Esophagus muscularis mucosa (tissue), 4 donors: ENCODE results near the gene PPM1D. TPM values are rescaled to one million over a fixed set of nuclear protein-coding genes. Genes with fewer than 3 reads are reported as not detected.

Experiments
- DNase-seq: peaks from one replicate; pipeline ENCODE4 v3.0.0-alpha.2; 2017; ENCODE audit errors: extremely low spot score
- H3K27ac ChIP-seq, 4 donors: fragments of 200-600 bp; sonication (generic); replicated peaks in 1 of 4; 1 replicate in 3 of 4; 2 replicates in 1 of 4; pipeline ENCODE4 v1.5.1; 2016 to 2019; ENCODE audit warnings: mild to moderate bottlenecking in 1 of 4
- H3K27me3 ChIP-seq, 4 donors: fragments of 200-600 bp; sonication (generic); one replicate each; pipeline versions ENCODE4 v1.5.1 to v1.6.0; 2016 to 2019
- H3K36me3 ChIP-seq, 4 donors: fragments of 200-600 bp; sonication (generic); one replicate each; pipeline ENCODE4 v1.5.1; 2016 to 2019
- H3K4me1 ChIP-seq, 4 donors: fragments of 200-600 bp; sonication (generic); one replicate each; pipeline ENCODE4 v1.5.1; 2016 to 2019
- H3K4me3 ChIP-seq, 4 donors: fragments of 200-600 bp; sonication (generic); 1 replicate in 2 of 4; 2 replicates in 2 of 4; pipeline ENCODE4 v1.5.1; 2016 to 2019; ENCODE audit warnings: mild to moderate bottlenecking in 4 of 4, moderate library complexity in 1 of 4
- H3K9me3 ChIP-seq, 4 donors: fragments of 200-600 bp; sonication (generic); 1 replicate in 3 of 4; 2 replicates in 1 of 4; pipeline ENCODE4 v1.5.1; 2016 to 2019
- EP300 ChIP-seq: sonication (generic); formaldehyde crosslinking; IDR thresholded peaks from one replicate; pipeline ENCODE4 v1.6.1; 2017; ENCODE audit warnings: antibody characterized with exemption
- POLR2A ChIP-seq: fragments of 450-650 bp; IDR thresholded peaks from one replicate; pipeline ENCODE4 v1.6.1; 2017; ENCODE audit warnings: antibody characterized with exemption, moderate library complexity, mild to moderate bottlenecking, low read depth
- POLR2AphosphoS5 ChIP-seq, 2 donors: sonication (generic); formaldehyde crosslinking; IDR thresholded peaks; one replicate each; pipeline ENCODE4 v1.6.1; 2017; ENCODE audit warnings: antibody characterized with exemption in 2 of 2
- WGBS: methylation state at CpG from one replicate; pipeline ENCODE4 v1.1.5; 2018; 5-methylcytosine and 5-hydroxymethylcytosine counted together
- intact Hi-C: fragments of 100-400 bp; cut with DNase I; formaldehyde crosslinking; loops from one replicate; pipeline ENCODE4 v1.15.1; 2023
- total RNA-seq, 4 donors: library from RNA; depleted of rRNA; stranded (reverse); fragments of >200 nt; gene quantifications; one replicate each; pipeline versions ENCODE4 v1.1.0 to v1.2.1, GENCODE V29; 2016
- TF ChIP-seq, protein P1 (sequence below), 3 experiments: fragments of 200-600 bp in 2 of 3; fragments of 450-650 bp in 1 of 3; sonication (generic) in 2 of 3; IDR thresholded peaks; one replicate each; pipeline ENCODE4 v1.5.1; 2017 to 2019; ENCODE audit warnings: antibody characterized with exemption in 3 of 3, mild to moderate bottlenecking in 2 of 3, moderate library complexity in 1 of 3

PPM1D gene
- total RNA-seq, 4 donors from 2014 or later, result 7.9 to 18.9 (median 13.0) TPM

GRCh38 chr17:60675997-60676396 is 76.0 kb downstream of the PPM1D start:
- peak; percentile 7 for DNase-seq
- peaks cover 0 to 6% (median 3%) of the 10 kb centered on the region in 4 donors for H3K36me3 ChIP-seq
- no peak overlapping the region for H3K4me3 ChIP-seq
- no peaks in the 10 kb centered on the region for H3K9me3 ChIP-seq
- TF ChIP-seq, protein P1, sequence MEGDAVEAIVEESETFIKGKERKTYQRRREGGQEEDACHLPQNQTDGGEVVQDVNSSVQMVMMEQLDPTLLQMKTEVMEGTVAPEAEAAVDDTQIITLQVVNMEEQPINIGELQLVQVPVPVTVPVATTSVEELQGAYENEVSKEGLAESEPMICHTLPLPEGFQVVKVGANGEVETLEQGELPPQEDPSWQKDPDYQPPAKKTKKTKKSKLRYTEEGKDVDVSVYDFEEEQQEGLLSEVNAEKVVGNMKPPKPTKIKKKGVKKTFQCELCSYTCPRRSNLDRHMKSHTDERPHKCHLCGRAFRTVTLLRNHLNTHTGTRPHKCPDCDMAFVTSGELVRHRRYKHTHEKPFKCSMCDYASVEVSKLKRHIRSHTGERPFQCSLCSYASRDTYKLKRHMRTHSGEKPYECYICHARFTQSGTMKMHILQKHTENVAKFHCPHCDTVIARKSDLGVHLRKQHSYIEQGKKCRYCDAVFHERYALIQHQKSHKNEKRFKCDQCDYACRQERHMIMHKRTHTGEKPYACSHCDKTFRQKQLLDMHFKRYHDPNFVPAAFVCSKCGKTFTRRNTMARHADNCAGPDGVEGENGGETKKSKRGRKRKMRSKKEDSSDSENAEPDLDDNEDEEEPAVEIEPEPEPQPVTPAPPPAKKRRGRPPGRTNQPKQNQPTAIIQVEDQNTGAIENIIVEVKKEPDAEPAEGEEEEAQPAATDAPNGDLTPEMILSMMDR (IDR thresholded peaks at IDR 0.05), result no peak
- TF ChIP-seq EP300 (no peak), POLR2A (no peak), POLR2AphosphoS5 (IDR thresholded peaks at IDR 0.05) (no peak)
- H3K27me3 ChIP-seq, result no peaks in the 10 kb centered on the region
- intact Hi-C loops, result no loop called here
- H3K27ac ChIP-seq, result no peak overlapping the region
- H3K4me1 ChIP-seq, result peaks cover 13 to 19% (median 16%) of the 10 kb centered on the region in 4 donors
- WGBS, result 96% methylated on average over 6 of the region's 6 CpGs

DNA sequence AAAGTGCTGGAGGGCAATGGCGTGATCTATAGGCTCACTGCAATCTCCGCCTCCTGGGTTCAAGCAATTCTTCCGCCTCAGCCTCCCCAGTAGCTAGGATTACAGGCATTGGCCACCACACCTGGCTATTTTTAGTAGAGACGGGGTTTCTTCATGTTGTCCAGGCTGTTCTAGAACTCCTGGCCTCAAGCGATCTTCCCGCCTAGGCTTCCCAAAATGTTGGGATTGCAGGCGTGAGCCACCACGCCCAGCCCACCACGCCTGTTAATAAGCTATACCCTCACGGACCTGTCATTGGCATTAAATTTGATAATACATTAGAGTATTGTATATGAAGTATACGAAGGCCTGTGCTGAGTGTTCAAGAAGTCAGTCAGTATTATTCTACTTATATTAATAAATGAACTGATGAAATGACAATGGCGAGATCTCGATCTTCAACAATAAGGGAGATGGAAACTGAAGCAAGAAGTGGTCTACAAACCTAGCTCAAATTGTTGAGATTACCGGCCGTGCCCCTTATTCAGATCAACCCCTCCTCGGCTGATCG is 76.8 kb downstream of the PPM1D start:
- peak in 1 of 2 donors; percentile 81 for TF ChIP-seq POLR2AphosphoS5 (IDR thresholded peaks at IDR 0.05)
- TF ChIP-seq, protein P1 (IDR thresholded peaks at IDR 0.05), result no peak
- H3K27me3 ChIP-seq, result no peaks in the 10 kb centered on the region
- intact Hi-C loops, result no loop called here
- H3K27ac ChIP-seq, result peak overlapping the region; percentile 77 to 83 (median 81)
- WGBS, result 32% methylated on average over 17 of the region's 17 CpGs
- no peaks in the 10 kb centered on the region for H3K9me3 ChIP-seq
- peaks cover 3 to 12% (median 5%) of the 10 kb centered on the region in 4 donors for H3K36me3 ChIP-seq
- peaks cover 13 to 19% (median 16%) of the 10 kb centered on the region in 4 donors for H3K4me1 ChIP-seq
- peak overlapping the region; percentile 67 to 83 (median 79) for H3K4me3 ChIP-seq
- DNase-seq, result peak; percentile 34

DNA sequence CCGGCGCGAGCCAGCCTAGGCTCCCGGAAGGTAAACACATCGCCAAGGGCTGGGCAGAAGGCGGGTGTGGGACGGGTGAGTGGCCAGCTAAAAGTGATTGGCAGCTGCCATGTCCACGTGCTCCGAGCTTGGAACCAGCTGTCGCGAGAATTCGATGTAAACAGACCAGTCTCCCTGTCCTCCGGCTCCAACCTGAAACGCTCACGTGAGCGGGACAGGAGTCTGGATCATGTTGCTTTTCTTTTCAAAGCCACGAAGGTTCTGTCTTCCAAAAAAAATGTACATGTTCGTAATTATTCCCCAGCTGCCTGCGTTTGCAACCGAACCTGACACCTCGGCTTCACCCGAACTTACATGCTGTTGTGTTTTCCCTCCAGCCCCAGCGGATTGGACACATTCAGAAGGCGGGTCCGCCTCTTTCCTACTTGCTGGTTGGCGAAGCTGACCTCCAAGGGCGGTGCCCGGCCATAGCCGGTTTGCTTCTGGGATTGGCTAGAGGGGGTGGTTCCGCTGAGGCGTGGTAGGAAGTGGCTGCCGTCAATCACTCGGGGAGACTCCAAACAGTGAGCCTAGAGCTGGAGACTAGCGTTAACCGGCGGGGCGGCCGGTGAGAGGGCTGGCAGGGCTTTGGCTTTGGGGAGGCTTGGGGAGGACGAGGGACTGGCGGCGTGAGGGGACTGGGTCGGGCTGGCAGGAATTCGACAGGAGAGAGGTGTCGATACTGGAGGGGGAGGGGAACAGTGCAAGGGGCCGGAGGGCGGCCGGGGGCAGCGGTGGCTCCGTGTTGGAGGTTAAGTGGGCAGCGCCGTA is 77.5 kb downstream of the PPM1D start, which contains the start of gene BCAS3:
Gene BCAS3, plus strand, starts transcription at position 544 of the 810 bp plus-strand sequence.
- DNase-seq, result peak; percentile 99
- intact Hi-C loops, result no loop called here
- TF ChIP-seq POLR2A (peak; percentile 58), POLR2AphosphoS5 (IDR thresholded peaks at IDR 0.05) (peak; percentile 92 to 94), EP300 (no peak)
- TF ChIP-seq, protein P1 (IDR thresholded peaks at IDR 0.05), result peak in 1 of 3 experiments; percentile 22
- WGBS, result under 1% methylated on average over 45 of the region's 51 CpGs
- H3K4me3 ChIP-seq, result peak within 1 kb of the TSS; percentile 67 to 83 (median 79)
- H3K36me3 ChIP-seq, result peaks cover 4 to 17% (median 7%) of the 10 kb centered on the region in 4 donors
- H3K27ac ChIP-seq, result peak within 1 kb of the TSS; percentile 77 to 83 (median 81)
- no peaks in the 10 kb centered on the region for H3K27me3 ChIP-seq
- no peaks in the 10 kb centered on the region for H3K9me3 ChIP-seq
- H3K4me1 ChIP-seq, result peaks cover 13 to 19% (median 16%) of the 10 kb centered on the region in 4 donors

DNA sequence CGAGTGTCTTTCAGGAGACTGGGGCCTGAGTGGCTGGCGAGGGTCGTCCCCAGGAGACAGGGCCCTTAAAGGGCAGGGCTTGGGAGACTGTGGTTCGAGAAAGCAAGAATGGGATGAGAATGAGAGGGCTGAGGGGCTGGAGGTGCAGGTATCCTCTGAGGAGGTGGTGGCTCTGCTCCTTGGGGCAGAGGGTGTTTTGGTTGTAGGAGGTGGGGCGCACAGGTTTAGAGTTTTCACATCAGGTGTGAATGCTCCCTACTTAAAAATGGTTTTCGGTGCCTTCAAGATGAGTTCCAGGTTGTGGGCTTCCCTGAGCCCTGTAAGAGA is 78.1 kb downstream of the PPM1D start:
- H3K36me3 ChIP-seq, result peaks cover 4 to 23% (median 7%) of the 10 kb centered on the region in 4 donors
- TF ChIP-seq POLR2AphosphoS5 (IDR thresholded peaks at IDR 0.05) (no peak), EP300 (no peak), POLR2A (no peak)
- TF ChIP-seq, protein P1 (IDR thresholded peaks at IDR 0.05), result no peak

More for the DNA sequence above, 78.1 kb downstream of the PPM1D start:
- Histone ChIP-seq H3K27ac (peak overlapping the region; percentile 77 to 83 (median 81)), H3K4me1 (peaks cover 13 to 19% (median 16%) of the 10 kb centered on the region in 4 donors), H3K4me3 (peak overlapping the region; percentile 67 to 83 (median 79)), H3K9me3 (no peaks in the 10 kb centered on the region), H3K27me3 (no peaks in the 10 kb centered on the region)
- intact Hi-C loops, result no loop called here
- 5% methylated on average over 6 of the region's 6 CpGs for WGBS
- DNase-seq, result no peak
